MM.1S (cell line): ENCODE measurements around the gene PITRM1.
"Not testable (repeated sequence)": the region's sequence is repeated elsewhere in the genome, so short reads cannot be mapped to it uniquely, and the experiment has no call there.

Experiments used
- EZH2 ChIP-seq: fragments of 300-600 bp; sonication (generic); optimal IDR thresholded peaks from 2 replicates; pipeline ENCODE3; 2017; ENCODE audit warnings: low read depth, mild to moderate bottlenecking, antibody characterized with exemption, low read length, mixed read lengths
- TF ChIP-seq, protein P1 (sequence below): fragments of 300-600 bp; sonication (generic); IDR thresholded peaks from 2 replicates; pipeline ENCODE4 v1.5.1; 2016; ENCODE audit warnings: antibody characterized with exemption, low read length, mixed read lengths

DNA sequence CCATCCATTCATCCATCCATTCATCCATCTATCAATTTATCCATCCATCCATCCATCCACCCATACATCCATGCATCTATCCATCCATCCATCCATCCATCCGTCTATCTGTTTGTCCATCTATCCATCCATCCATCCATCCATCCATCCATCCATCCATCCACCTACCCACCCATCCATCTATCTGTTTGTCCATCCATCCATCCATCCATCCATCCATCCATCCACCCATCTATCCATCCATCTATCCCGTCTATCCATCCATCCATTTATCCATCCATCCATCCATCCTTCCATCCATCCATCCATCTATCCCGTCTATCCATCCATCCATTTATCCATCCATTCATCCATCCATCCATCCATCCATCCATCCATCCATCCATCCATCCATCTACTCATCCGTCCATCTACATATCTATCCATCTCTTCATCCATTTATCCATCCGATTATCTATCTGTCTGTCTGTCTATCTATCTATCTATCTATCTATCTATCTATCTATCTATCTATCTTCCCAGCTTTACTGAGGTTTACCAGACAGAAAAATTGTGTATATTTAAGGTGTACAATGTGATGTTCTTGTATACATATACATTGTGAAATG lies 46.5 kb upstream of the PITRM1 start:
- TF ChIP-seq, protein P1, sequence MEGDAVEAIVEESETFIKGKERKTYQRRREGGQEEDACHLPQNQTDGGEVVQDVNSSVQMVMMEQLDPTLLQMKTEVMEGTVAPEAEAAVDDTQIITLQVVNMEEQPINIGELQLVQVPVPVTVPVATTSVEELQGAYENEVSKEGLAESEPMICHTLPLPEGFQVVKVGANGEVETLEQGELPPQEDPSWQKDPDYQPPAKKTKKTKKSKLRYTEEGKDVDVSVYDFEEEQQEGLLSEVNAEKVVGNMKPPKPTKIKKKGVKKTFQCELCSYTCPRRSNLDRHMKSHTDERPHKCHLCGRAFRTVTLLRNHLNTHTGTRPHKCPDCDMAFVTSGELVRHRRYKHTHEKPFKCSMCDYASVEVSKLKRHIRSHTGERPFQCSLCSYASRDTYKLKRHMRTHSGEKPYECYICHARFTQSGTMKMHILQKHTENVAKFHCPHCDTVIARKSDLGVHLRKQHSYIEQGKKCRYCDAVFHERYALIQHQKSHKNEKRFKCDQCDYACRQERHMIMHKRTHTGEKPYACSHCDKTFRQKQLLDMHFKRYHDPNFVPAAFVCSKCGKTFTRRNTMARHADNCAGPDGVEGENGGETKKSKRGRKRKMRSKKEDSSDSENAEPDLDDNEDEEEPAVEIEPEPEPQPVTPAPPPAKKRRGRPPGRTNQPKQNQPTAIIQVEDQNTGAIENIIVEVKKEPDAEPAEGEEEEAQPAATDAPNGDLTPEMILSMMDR: not testable (repeated sequence)
- TF ChIP-seq EZH2: not testable (repeated sequence)
